ENCODE data around the gene CLDN16.

The CLDN16 gene

DNA sequence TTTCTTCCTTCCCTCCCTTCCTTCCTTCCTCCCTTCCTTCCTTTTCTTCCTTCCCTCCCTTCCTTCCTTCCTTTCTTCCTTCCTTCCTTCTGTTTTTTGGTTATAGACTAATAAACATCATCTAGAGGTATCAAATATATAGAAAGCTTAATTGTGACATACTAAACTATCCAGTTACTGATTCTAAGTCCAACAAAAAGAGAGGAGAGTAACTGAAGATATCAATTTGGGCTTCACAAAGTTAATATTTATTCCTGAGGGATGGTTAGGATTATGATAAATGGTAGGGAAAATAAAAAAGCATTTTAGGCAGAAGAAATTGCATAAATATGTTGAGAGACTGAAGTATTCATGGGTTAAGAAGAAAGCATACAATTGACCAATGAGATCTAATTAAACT is 7.8 kb upstream of the CLDN16 start:
- no peak for DNase-seq (ENCODE audit: low spot score)

DNA sequence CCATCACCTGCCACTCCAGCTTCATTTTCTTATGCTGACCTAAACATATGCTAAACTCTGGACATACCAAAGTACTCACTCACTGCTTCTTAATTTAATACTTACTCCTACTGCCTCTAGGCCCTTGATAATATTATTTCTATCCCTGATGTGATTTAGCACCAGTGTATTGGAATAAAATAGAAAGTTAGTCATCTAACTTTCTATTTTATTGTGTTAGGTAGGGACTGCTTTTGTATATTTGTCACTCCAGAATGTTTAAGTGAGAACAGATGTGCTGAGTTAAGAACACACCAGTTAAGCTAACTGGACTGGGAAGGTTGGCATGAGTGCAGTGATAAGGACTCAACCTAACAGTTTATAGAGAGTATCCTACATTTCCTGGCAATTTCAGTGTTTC is 6.5 kb upstream of the CLDN16 start:
- no peak for DNase-seq (ENCODE audit: low spot score)

DNA sequence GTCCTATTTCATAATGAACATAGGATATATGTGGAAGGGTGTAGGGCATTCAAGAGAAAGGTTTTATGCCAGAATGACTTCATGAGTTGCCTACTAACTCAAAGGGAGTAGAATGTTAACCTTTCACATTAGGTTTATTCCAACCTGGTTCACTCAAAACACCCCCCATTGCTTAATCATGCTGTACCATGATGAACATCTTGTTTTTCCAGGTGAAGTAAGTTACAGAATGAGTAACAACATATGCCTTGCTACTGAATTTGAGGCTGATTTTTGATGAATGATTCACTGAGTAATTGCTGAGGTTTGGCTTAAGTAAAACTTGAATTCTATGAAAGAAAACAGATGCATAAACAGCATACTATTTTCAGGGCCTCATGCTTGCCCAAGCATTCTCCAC is 5.9 kb upstream of the CLDN16 start:
- no peak for DNase-seq (ENCODE audit: low spot score)

DNA sequence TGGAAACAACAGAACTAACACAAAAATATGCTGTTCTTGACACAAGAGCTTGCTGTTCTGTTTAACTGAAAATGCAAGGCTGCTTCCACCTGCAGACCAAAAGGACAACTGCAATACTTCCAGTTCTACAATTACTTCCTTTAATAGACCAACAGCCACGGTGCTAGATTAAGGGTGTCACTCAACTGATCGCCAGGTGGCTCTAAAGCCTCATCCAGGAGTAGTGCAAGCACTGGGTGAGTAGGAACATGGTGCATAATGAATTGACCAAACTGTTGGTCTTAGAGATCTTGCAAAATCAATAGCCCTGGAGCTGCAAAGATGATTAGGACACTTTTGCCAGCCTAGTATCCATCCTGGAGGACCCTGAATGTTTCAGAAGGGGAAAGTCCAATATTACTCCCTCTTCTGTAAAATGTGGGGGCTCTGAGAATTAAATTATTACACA is 3.6 kb upstream of the CLDN16 start:
- DNase-seq (ENCODE audit: low spot score) = peak; percentile 71

DNA sequence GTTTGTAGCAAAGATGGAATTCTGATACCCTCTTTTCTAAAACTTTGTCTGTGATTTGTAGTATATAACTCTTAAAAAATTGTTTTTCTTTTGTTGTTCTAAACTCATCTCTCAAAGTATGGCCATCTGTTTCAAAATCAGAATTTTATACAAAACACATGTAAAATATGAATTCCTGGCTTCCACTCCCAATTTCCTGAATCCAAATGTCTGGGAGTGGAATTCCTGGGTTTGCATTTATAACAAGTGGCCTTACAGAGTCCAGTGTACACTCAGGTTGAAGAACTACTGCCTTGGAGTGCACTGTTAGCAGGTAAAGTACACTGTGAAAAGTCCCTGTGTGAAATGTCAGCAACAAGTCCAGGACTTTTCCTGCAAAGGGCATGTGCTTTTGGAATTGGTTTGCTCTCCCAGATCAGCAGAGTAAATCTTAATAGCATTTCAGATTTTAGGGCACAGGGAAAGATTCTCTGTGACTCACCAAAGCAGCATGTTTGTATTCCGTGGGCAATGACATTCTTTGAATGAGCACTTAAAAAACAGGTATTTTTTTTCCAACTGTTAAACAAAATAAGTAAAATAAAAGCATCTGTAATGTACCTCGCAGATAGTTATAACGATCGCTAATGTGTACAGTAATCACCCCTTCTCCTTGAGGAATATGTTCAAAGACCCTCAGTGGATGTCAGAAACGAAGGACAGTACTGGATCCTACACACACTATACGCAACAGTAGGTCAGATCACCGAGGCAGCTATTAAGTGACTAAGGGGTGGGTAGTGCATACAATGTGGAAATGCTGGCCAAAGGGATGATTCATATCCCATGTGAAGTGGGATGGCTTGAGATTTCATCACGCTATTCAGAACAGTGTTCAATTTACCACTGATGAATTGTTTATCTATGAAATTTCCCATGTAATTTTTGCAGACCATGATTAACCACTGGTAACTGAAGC is 2.0 kb upstream of the CLDN16 start:
- DNase-seq (ENCODE audit: low spot score) = peak; percentile 79

DNA sequence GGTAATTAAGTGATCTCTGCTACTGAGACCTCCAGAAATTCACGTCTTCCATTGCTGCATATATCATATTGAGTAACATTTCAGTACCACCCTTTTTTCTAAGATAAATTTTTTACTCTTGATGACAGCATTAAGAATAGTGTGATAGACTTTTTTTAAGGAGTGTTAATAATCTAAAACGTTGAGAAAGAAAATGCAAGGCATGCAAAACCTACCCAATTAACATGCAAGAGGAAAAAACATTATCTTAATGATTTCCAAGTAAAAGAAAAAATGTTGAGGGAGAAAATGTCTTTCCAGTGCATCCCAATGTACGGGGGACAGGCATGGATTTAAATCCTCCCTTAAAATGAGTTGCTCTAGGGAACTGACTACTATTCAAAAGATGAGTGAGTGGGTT is 740 bp downstream of the CLDN16 start:
- DNase-seq (ENCODE audit: low spot score) = no peak

DNA sequence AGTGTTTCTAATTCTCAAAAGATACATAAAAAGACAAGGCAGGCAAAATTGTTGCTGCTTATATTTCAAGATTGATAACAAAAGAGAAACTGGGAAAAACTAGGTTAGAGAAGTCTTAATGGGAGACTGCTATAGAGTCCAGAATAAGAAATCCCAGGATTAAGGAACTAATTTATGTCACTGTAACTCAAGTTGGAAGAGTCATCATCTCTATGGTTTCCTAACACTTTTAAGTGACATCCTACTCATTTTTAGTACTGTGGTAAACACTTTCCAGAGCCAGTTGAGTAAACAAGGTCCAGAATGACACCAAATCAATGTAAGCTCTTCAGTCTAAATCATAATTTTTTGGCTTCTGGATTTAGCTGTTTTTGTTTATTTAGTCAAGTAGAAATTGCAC is 8.0 kb downstream of the CLDN16 start:
- no peak for DNase-seq (ENCODE audit: low spot score)

DNA sequence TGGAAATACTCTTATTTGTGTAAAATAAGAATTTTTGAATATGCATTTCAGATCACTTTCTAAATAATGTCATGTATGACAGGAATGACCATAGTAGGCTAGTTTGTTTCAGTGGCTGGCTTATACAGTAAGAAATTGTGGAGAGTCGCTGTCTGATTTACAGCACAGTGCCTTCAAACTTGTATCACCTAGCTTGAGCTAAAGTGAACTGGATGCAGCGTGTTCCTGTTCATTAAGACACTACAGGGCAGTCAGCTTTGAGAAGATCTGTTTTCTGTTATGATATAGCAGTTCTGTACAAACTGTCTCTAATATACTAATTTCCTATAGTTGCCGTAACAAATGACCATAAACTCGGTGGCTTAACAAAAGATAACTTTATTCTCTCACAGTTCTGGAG is 9.9 kb downstream of the CLDN16 start:
- DNase-seq (ENCODE audit: low spot score) = no peak

- no peak for DNase-seq (ENCODE audit: low spot score)
Observed at GRCh38 chr3:190399677-190400076, 11.7 kb downstream of the CLDN16 start.

DNA sequence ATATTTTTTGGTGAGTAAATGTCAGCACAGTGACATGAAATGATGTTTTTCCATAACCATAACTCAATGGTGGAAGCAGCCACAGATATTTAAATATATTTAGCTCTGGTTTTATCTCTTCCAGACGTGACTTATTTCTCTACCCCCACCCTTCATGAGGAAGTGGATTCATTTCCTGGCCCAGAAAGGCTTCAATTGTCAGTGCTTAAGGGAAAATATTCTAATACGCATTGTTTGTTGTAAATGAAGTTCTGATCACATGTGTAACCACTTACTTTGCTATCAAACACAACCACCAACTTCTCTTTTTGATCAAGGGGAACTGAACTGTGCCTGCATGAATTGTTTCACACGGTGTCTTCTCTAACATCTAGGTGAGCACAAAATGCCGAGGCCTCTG is 14.0 kb downstream of the CLDN16 start:
- DNase-seq (ENCODE audit: low spot score) = no peak

DNA sequence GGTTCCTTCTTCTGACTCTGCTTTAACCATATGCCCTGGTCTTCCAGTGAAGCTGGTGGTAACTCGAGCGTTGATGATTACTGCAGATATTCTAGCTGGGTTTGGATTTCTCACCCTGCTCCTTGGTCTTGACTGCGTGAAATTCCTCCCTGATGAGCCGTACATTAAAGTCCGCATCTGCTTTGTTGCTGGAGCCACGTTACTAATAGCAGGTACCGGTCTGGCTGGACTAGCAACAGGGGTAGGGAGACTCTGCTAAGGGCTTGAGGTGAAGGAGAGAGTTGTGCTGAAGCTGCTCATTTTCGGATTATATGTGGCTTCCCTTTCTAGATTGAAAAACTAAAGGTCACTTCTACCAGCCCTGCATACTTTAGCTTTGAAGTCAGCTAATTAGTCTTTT is 16.8 kb downstream of the CLDN16 start:
- no peak for DNase-seq (ENCODE audit: low spot score)

DNA sequence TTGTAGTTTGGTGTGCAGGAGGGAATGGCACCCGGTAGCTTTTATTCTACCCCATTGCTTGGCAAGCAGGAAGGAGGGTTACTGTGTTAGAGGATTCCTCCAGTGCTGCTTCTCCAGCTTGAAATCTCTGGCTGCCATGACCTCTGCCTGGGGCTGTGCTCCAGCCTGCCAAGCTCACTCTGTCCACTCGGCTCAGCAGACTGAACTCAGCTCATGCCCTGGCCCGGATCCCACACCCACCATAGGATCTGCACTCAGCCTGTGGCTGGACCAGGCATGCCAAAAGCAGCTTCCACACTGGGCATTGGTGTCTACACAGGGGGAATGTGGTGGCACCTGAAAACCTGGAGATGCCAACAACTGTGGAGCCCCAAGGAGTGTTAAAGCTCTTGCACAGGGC is 26.3 kb downstream of the CLDN16 start:
- no peak for DNase-seq (ENCODE audit: low spot score)

DNA sequence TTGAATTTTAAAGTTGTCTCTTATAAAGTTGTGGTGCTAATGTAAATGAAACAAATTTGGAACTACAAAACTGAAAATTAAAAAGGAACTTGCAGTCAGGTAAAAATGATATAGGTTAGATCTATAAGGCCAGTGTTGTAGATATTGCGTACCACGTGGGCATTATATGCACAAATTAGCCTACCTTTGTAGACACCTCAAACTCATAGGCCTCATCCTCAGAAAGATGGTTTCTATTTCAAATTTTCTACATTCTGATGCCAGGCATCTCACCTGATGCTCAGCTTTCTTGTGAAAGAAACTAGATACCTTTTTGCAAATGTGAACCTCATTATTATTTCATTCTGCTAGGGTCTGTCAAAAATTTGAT is 36.1 kb downstream of the CLDN16 start:
- DNase-seq (ENCODE audit: low spot score) = no peak

- DNase-seq (ENCODE audit: low spot score) = peak; percentile 83
Observed at GRCh38 chr3:190424478-190425439, 36.8 kb downstream of the CLDN16 start.

GRCh38 chr3:190425833-190426232 is 37.9 kb downstream of the CLDN16 start:
- no peak for DNase-seq (ENCODE audit: low spot score)

DNA sequence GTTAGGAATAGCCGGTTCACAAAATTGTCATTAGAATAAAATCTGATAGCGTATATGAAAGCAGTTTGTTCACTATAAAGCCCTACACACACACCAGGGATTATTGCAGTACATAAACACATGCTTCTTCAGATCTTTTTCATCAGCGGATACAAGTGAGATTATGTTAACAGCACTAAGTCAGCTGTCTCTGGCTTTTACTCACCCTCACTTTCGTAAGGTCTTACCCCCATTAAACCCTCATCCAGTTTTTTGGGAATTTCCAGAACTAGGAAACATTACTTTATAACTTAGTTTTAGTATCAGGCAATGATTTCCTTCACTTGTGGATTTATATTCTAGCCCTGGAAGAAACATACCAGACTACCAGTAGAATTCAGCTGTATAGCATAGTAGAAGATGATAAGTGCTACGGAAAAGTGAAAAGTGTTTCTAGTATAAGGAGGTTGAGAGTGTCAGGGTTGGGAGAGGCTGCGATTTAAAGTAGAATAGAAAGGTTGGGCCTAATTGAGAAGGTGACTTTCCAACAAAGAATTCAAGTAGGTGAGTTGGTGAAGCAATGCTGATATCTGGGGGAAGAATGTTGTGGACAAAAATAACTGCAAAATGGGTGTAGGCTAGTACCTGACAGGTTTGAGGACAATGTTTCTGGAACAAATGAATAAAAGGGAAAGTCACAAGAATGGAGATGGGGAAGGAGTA is 39.0 kb downstream of the CLDN16 start:
- no peak for DNase-seq (ENCODE audit: low spot score)

- no peak for DNase-seq (ENCODE audit: low spot score)
Observed at GRCh38 chr3:190429681-190430080, 41.7 kb downstream of the CLDN16 start.

DNA sequence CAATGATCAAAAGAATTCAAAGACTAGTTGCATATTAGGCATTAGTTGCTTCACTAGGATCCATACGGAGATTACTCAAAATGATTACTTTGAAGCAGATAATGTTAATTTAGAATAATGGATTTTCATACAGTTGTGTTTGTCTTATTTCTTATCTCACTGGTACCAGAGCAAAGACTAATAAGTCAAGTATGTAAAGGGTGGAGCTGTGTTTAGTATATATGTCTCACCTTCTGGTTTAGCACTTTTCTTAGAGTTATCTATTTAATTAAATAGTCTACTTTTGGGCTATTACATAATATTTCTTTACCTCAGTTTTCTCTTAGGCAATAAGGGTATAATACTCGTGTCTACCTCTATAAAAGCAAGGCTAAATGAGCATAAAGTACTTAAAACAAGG is 42.9 kb downstream of the CLDN16 start:
- no peak for DNase-seq (ENCODE audit: low spot score)

- DNase-seq (ENCODE audit: low spot score) = no peak
Observed at GRCh38 chr3:190432216-190432615, 44.3 kb downstream of the CLDN16 start.

DNA sequence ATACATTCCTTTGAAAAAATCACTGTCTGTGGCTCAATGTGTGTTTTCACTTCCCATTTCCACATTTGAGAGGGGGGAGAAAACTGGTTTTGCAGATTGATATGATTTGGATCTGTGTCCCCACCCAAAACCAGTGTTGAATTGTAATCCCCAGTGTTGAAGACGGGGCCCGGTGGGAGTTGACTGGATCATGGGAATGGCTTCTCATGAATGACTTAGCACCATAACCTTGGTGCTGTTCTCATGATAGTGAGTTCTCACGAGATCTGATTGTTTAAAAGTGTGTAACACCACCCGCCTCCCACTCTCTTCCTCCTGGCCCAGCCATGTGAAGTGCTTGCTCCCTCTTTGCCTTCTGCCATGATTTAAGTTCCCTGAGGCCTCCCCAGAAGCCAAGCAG is 45.7 kb downstream of the CLDN16 start:
- no peak for DNase-seq (ENCODE audit: low spot score)

DNA sequence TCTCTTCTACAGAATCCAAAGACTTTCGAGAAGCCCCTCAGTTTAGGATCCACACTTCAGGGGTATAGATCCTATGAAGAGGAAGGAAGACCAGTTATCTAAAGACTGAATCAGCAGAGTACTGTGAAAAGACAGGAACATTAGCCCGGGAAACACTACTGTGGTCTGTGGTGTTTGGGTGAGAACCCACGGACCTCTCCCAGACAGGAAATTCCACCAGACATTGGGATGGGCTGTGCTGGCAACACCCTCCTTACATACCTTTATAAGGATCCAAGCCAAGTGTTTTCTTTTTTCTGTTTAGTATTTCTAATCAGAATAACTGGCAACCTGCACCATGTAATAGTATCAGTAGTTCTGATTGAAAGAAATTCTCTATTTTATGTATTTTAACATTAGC is 47.7 kb downstream of the CLDN16 start:
- peak; percentile 33 for DNase-seq (ENCODE audit: low spot score)

- no peak for DNase-seq (ENCODE audit: low spot score)
Observed at GRCh38 chr3:190436331-190436730, 48.4 kb downstream of the CLDN16 start.
